ENCODE data around the gene SCNN1A.

DNA sequence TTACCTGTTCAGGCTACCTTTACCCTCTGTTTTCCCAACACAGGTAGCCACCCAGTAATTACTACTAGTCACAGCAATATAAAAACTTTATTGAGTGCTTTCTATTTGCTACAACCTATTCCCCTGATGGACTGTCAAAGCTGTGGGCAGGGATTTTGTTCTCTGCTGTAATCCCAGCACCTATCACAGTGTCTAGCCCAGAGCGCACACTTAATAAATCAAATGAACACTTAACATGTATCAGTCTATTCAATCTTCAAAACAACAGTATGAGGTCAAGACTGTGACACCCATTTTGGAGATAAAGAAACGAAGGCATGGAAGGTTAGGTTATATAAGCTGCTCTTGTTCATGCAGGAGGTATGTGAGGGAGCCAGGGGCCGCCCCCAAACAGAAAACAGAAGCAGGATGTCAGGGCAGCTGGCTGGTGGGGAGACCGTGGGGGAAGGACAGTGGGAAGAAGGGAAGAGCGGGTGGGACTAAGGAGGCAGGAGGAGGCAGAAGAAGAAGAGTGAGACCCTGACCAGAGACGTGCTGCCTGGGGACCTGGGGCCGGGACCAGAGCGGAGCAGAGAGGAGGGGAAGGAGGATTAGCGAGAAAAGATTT, 35.2 kb downstream of the SCNN1A start:
- no peak for TF ChIP-seq POLR2A (IDR thresholded peaks at IDR 0.05)
- TF ChIP-seq, protein P1, sequence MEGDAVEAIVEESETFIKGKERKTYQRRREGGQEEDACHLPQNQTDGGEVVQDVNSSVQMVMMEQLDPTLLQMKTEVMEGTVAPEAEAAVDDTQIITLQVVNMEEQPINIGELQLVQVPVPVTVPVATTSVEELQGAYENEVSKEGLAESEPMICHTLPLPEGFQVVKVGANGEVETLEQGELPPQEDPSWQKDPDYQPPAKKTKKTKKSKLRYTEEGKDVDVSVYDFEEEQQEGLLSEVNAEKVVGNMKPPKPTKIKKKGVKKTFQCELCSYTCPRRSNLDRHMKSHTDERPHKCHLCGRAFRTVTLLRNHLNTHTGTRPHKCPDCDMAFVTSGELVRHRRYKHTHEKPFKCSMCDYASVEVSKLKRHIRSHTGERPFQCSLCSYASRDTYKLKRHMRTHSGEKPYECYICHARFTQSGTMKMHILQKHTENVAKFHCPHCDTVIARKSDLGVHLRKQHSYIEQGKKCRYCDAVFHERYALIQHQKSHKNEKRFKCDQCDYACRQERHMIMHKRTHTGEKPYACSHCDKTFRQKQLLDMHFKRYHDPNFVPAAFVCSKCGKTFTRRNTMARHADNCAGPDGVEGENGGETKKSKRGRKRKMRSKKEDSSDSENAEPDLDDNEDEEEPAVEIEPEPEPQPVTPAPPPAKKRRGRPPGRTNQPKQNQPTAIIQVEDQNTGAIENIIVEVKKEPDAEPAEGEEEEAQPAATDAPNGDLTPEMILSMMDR (IDR thresholded peaks at IDR 0.05), result no peak
